ENCODE results near the gene WDR53.
"Not testable (repeated sequence)": the region's sequence is repeated elsewhere in the genome, so short reads cannot be mapped to it uniquely, and the experiment has no call there.

WDR53 gene

GRCh38 chr3:196557236-196557635, 11.1 kb downstream of the WDR53 start:
- no peak for DNase-seq

- no peak for DNase-seq
Measured at GRCh38 chr3:196555295-196555694, 13.1 kb downstream of the WDR53 start.

GRCh38 chr3:196554205-196554604, 14.1 kb downstream of the WDR53 start:
- DNase-seq: no peak

- no peak for DNase-seq
Measured at GRCh38 chr3:196553551-196553950, 14.8 kb downstream of the WDR53 start.

GRCh38 chr3:196552253-196552652, 16.1 kb downstream of the WDR53 start:
- no peak for DNase-seq

- not testable (repeated sequence) for DNase-seq
Measured at GRCh38 chr3:196550172-196550571, 18.2 kb downstream of the WDR53 start.

GRCh38 chr3:196549312-196549711, 19.0 kb downstream of the WDR53 start:
- DNase-seq: not testable (repeated sequence)

- DNase-seq: no peak
Measured at GRCh38 chr3:196547067-196547466, 21.3 kb downstream of the WDR53 start.

- DNase-seq: no peak
Measured at GRCh38 chr3:196546537-196546936, 21.8 kb downstream of the WDR53 start.

- no peak for DNase-seq
Measured at GRCh38 chr3:196544491-196544992, 23.8 kb downstream of the WDR53 start.

GRCh38 chr3:196541684-196542445, 26.5 kb downstream of the WDR53 start:
- DNase-seq: no peak

GRCh38 chr3:196537319-196537984, 30.9 kb downstream of the WDR53 start:
- no peak for DNase-seq

- no peak for DNase-seq
Measured at GRCh38 chr3:196533260-196533681, 35.1 kb downstream of the WDR53 start.

GRCh38 chr3:196531418-196531817, 36.9 kb downstream of the WDR53 start:
- DNase-seq: no peak

GRCh38 chr3:196528639-196529233, 39.6 kb downstream of the WDR53 start:
- peak; percentile 14 for DNase-seq

GRCh38 chr3:196525141-196525540, 43.2 kb downstream of the WDR53 start:
- no peak for DNase-seq

GRCh38 chr3:196524527-196524926, 43.8 kb downstream of the WDR53 start:
- DNase-seq: no peak

GRCh38 chr3:196523841-196524240, 44.5 kb downstream of the WDR53 start:
- no peak for DNase-seq

- not testable (repeated sequence) for DNase-seq
Measured at GRCh38 chr3:196521291-196521690, 47.1 kb downstream of the WDR53 start.

GRCh38 chr3:196519718-196520082, 48.7 kb downstream of the WDR53 start:
- DNase-seq: no peak

- no peak for DNase-seq
Measured at GRCh38 chr3:196518966-196519717, 49.2 kb downstream of the WDR53 start.

GRCh38 chr3:196517919-196518318, 50.4 kb downstream of the WDR53 start:
- peak; percentile 19 for DNase-seq

GRCh38 chr3:196517162-196517800, 51.1 kb downstream of the WDR53 start:
- DNase-seq: no peak

Measured in DMS79 (cell line).